ENCODE data around the gene NT5M. TPM values are rescaled to one million over a fixed set of nuclear protein-coding genes. Genes with fewer than 3 reads are reported as not detected.
"Not testable (repeated sequence)": the region's sequence is repeated elsewhere in the genome, so short reads cannot be mapped to it uniquely, and the experiment has no call there.

NT5M gene
- total RNA-seq, 4 donors from 2014 or later = 3.7 to 15.7 (median 8.0) TPM

- Histone ChIP-seq H3K4me1 (peaks cover 47 to 50% of the 10 kb centered on the region in 2 donors), H3K9me3 (no peaks in the 10 kb centered on the region), H3K36me3 (peaks cover 0 to 28% of the 10 kb centered on the region in 2 donors), H3K4me3 (no peak overlapping the region), H3K27me3 (no peaks in the 10 kb centered on the region), H3K27ac (peak overlapping the region; percentile 77 to 100 (median 90))
- intact Hi-C loops (cut with DNase I; ENCODE audit: low total_unique reads) = no loop called here
- in situ Hi-C loops (cut with MboI; ENCODE audit: low sequenced_read_pairs in 4 of 4) = loop anchor here in 1 of 4 donors (25.0 kb wide), 1 partner anchor 264 kb away; no protein-coding TSS in a partner anchor
- ATAC-seq (peak in 1 of 2 donors; percentile 46), DNase-seq (peak in 1 of 2 donors; percentile 14)
- TF ChIP-seq, protein P1, sequence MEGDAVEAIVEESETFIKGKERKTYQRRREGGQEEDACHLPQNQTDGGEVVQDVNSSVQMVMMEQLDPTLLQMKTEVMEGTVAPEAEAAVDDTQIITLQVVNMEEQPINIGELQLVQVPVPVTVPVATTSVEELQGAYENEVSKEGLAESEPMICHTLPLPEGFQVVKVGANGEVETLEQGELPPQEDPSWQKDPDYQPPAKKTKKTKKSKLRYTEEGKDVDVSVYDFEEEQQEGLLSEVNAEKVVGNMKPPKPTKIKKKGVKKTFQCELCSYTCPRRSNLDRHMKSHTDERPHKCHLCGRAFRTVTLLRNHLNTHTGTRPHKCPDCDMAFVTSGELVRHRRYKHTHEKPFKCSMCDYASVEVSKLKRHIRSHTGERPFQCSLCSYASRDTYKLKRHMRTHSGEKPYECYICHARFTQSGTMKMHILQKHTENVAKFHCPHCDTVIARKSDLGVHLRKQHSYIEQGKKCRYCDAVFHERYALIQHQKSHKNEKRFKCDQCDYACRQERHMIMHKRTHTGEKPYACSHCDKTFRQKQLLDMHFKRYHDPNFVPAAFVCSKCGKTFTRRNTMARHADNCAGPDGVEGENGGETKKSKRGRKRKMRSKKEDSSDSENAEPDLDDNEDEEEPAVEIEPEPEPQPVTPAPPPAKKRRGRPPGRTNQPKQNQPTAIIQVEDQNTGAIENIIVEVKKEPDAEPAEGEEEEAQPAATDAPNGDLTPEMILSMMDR (IDR thresholded peaks at IDR 0.05 in 4 of 5, conservative IDR thresholded peaks at IDR 0.05 in 1 of 5) = no peak
- TF ChIP-seq POLR2A (IDR thresholded peaks at IDR 0.05) = no peak
These were observed 27.2 kb upstream of the NT5M start for GRCh38 chr17:17275971-17276370.

DNA sequence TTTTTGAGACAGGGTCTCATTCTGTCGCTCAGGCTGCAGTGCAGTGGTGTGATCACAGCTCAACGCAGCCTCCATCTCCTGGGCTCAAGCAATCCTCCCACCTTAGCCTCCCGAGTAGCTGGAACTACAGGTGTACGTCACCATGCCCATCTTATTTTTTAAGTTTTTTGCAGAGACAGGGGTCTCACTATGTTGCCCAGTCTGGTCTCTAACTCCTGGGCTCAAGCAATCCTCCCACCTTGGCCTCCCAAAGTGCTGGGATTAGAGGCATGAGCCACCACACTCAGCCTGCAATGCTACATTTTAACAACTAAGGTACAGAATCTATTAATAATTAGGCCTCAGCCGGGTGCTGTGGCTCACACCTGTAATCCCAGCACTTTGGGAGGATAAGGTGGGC, 25.7 kb upstream of the NT5M start:
- intact Hi-C loops (cut with DNase I; ENCODE audit: low total_unique reads); H3K9me3 ChIP-seq; ATAC-seq; H3K27me3 ChIP-seq; DNase-seq; H3K4me3 ChIP-seq: not testable (repeated sequence)
- Histone ChIP-seq H3K27ac (peak overlapping the region in 2 of 4 donors; percentile 100), H3K36me3 (peaks cover 0 to 24% of the 10 kb centered on the region in 2 donors), H3K4me1 (peaks cover 47 to 55% of the 10 kb centered on the region in 2 donors)
- in situ Hi-C loops (cut with MboI; ENCODE audit: low sequenced_read_pairs in 4 of 4) = loop anchor here in 1 of 4 donors (25.0 kb wide), 1 partner anchor 265 kb away; no protein-coding TSS in a partner anchor

DNA sequence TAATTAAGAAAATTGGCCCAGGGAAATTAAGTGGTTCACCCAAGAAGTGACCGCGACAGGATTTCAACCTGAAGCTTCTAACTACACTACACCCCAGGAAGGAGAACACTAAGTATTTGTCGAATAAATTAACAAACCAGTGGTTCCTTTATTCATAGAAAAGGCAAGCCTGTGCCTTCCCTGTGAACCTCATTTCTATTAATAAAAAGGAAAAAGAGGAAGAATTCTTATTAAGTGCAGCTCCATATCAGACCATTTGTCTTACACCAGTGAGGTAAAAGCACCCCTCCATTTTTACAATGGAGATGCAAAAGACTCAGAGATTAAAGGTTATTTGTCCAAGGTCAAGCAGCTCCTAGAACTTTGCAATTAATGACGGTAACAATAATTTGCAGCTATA, 23.9 kb upstream of the NT5M start:
- Histone ChIP-seq H3K27ac (peak overlapping the region; percentile 21 to 100 (median 98)), H3K27me3 (no peaks in the 10 kb centered on the region), H3K36me3 (peaks cover 0 to 5% of the 10 kb centered on the region in 2 donors), H3K9me3 (no peaks in the 10 kb centered on the region), H3K4me3 (peak overlapping the region in 3 of 4 donors; percentile 89 to 99 (median 96)), H3K4me1 (peaks cover 47 to 55% of the 10 kb centered on the region in 2 donors)
- DNase-seq (no peak), ATAC-seq (no peak)
- in situ Hi-C loops (cut with MboI; ENCODE audit: low sequenced_read_pairs in 4 of 4) = loop anchor here in 1 of 4 donors (25.0 kb wide), 1 partner anchor 267 kb away; no protein-coding TSS in a partner anchor
- TF ChIP-seq, protein P1 (IDR thresholded peaks at IDR 0.05 in 4 of 5, conservative IDR thresholded peaks at IDR 0.05 in 1 of 5) = no peak
- no peak for TF ChIP-seq POLR2A (IDR thresholded peaks at IDR 0.05)
- intact Hi-C loops (cut with DNase I; ENCODE audit: low total_unique reads) = no loop called here

DNA sequence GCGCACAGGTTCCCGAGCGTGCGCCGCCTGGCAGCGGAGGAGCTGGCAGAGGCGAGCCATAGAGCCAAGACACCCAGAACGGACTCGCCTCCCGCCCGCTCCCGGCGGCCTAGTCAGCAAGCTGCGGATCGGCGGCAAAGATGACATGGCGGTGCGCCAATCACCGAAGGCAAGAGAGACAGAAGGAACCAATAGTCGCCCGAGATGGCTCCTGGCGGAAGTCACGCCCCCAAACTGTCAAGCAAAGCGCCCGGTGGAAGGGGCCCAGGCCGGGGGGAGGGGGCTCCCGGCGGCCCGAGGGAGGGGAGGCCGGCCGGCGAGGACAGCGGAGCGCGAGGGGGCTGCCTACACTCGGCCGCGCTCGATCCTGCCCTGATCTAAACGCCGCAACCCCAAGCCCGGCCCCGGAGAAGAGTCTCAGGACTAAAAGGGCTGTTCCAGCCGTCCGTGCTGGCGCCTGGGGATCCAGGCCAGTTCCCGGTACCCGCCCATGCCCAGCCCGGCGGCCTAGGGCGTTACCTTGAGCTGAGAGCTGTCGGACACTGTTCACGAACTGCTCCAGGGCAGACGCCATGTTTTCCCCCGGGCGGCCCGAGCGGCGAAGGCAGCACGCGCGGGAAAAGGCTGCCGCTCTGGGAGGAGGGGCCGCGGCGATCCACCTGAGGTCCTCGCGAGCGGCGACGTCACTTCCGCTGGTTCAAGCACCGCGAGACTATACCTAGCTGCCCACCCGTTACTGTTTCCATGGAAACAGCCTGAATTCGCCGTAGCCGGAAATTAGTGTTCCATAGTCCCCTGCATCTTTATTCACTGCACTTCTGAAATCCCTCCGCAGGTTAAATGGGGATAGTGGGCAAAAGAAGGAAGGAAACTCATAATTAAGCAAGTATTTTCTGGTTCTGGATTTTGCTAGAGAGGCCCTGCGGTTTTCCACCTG, 22.3 kb upstream of the NT5M start, which contains the start of gene COPS3:
COPS3 (minus strand) TSS at position 634 of the 937 bp plus-strand sequence; CDS start at position 574, 60 bp downstream.
- peak; percentile 98 to 99 for DNase-seq

More for the DNA sequence above, 22.3 kb upstream of the NT5M start, which contains the start of gene COPS3:
- H3K27ac ChIP-seq = peak within 1 kb of the TSS; percentile 97 to 100 (median 100)
- H3K36me3 ChIP-seq = no peaks in the 10 kb centered on the region
- H3K4me3 ChIP-seq = peak within 1 kb of the TSS; percentile 88 to 99 (median 92)
- no peaks in the 10 kb centered on the region for H3K9me3 ChIP-seq
- no peaks in the 10 kb centered on the region for H3K27me3 ChIP-seq
- intact Hi-C loops (cut with DNase I; ENCODE audit: low total_unique reads) (loop anchor here (1.0 to 5.0 kb wide), 5 partner anchors 44 to 902 kb away; partner anchors contain the start of genes ALKBH5, FLCN, MED9 and PEMT), in situ Hi-C loops (cut with MboI; ENCODE audit: low sequenced_read_pairs in 4 of 4) (loop anchor here in 1 of 4 donors (25.0 kb wide), 1 partner anchor 269 kb away; no protein-coding TSS in a partner anchor)
- ATAC-seq = peak; percentile 95
- peaks cover 39 to 41% of the 10 kb centered on the region in 2 donors for H3K4me1 ChIP-seq
- TF ChIP-seq POLR2A (IDR thresholded peaks at IDR 0.05) = peak; percentile 90 to 91
- TF ChIP-seq, protein P1 (IDR thresholded peaks at IDR 0.05 in 4 of 5, conservative IDR thresholded peaks at IDR 0.05 in 1 of 5) = no peak

Measured in gastrocnemius medialis (tissue), 4 donors.